Ovary (tissue), 3 donors: ENCODE measurements around the gene SRMS.

Experiments
- EP300 ChIP-seq: sonication (generic); formaldehyde crosslinking; IDR thresholded peaks from one replicate; pipeline ENCODE4 v1.6.1; 2017; ENCODE audit warnings: antibody characterized with exemption
- POLR2A ChIP-seq: fragments of 450-650 bp; IDR thresholded peaks from one replicate; pipeline ENCODE4 v1.6.1; 2017; ENCODE audit warnings: antibody characterized with exemption, mild to moderate bottlenecking, moderate library complexity
- TF ChIP-seq, protein P1 (sequence below), 3 donors: fragments of 450-650 bp in 2 of 3; fragments of 200-600 bp in 1 of 3; IDR thresholded peaks; one replicate each; pipeline versions ENCODE4 v1.5.1 to v1.8.0; 2016 to 2022; ENCODE audit warnings: antibody characterized with exemption in 3 of 3, mild to moderate bottlenecking in 1 of 3
- donor health status: DM: no; HTN: no; CAD: no.

- TF ChIP-seq, protein P1, sequence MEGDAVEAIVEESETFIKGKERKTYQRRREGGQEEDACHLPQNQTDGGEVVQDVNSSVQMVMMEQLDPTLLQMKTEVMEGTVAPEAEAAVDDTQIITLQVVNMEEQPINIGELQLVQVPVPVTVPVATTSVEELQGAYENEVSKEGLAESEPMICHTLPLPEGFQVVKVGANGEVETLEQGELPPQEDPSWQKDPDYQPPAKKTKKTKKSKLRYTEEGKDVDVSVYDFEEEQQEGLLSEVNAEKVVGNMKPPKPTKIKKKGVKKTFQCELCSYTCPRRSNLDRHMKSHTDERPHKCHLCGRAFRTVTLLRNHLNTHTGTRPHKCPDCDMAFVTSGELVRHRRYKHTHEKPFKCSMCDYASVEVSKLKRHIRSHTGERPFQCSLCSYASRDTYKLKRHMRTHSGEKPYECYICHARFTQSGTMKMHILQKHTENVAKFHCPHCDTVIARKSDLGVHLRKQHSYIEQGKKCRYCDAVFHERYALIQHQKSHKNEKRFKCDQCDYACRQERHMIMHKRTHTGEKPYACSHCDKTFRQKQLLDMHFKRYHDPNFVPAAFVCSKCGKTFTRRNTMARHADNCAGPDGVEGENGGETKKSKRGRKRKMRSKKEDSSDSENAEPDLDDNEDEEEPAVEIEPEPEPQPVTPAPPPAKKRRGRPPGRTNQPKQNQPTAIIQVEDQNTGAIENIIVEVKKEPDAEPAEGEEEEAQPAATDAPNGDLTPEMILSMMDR (IDR thresholded peaks at IDR 0.05) = no peak
- TF ChIP-seq POLR2A = no peak
- no peak for TF ChIP-seq EP300
Observed at GRCh38 chr20:63518351-63518861, 29.1 kb downstream of the SRMS start.
